GM18868 (cell line): Measurements from ENCODE around the gene SLC23A1.
"Not testable (repeated sequence)": the region's sequence is repeated elsewhere in the genome, so short reads cannot be mapped to it uniquely, and the experiment has no call there.

Experiments
- ATAC-seq: cut with Tn5 transposase; IDR thresholded peaks from one replicate; pipeline ENCODE4 v1.9.1; 2021; ENCODE audit warnings: mild to moderate bottlenecking, moderate library complexity; ENCODE audit not compliant: unreplicated experiment

Gene SLC23A1

DNA sequence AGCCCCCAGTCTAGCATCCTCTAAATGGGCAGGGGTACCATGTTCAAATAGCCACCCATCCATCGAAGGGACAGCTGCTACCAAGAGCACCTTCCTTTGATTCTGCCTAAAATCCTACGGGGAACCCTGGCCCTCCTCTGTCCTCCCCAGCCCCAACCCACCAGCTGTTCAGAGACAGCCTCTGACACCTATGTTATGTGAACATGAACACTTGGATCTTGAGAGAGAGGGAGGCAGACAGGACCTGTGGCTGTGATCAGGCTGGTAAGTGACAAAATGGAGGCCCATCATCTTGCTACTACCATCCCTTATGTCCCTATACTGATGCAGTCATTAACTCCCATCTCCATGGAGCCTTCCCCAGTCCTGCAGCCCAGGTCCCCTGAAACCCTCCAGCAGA, 8.2 kb downstream of the SLC23A1 start:
- ATAC-seq, result no peak

DNA sequence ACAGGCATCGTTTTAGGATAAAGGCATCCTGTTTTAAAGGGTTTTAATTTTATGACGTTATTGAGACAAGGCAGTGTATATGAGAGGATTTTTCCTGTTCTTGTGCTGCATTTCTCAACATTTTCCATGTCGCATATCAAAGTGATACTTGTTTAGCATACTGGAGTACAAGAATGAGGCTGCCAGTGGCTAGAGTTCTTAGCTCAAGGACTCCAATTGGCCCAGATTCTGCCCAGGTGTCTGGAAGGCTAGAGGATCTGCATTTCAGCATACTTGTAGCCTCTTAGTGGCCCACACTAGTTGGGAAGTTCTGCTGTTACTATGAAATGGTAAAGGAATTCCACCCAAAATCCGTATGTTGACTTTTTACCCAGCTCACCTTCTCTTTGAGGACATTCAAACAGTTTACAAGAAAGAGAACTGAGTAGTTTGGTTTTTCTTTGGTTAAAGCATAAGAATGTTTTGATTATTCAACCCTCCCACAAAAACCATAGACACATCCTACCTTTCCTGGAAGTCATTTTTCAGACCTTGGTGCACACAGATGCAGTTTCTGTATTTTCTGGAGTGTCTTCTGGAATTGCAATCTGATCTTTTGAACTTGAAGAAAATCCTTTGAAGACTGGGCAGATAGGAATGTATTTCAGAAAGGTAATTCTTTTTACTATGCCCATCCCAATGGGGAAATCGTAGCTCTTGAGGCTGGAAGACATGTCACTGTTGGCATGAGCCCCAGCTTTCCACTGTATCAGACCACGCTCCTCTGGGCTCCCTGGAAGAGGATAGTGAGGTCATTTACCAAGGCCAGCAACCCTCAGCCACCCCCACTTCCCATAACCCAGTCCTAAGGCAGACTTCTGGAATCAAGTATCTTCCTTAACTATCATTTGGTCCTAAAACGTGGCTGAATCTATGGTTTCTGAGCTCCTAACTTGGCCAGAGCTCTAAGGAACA, 11.3 kb downstream of the SLC23A1 start:
- no peak for ATAC-seq

DNA sequence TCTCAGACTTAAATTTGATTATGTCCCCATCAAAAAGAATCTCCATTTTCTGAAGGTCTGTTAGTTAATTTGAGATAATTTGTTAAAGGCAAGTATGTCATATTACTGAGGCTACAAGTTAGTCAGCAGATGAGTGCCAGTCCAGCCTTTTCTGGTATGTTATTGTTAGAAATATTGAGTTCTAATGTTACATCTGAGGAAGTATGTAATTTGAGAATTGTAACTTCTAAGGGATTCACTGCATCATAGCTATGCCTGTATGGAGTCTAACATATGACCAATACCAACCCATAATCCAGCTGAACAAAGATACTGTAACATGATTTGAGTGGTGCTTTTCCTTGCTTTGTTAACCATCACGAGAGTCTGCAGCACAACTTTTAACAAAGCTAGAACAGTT, 13.9 kb downstream of the SLC23A1 start:
- no peak for ATAC-seq

- no peak for ATAC-seq
Measured at GRCh38 chr5:139368613-139369012, 14.5 kb downstream of the SLC23A1 start.

DNA sequence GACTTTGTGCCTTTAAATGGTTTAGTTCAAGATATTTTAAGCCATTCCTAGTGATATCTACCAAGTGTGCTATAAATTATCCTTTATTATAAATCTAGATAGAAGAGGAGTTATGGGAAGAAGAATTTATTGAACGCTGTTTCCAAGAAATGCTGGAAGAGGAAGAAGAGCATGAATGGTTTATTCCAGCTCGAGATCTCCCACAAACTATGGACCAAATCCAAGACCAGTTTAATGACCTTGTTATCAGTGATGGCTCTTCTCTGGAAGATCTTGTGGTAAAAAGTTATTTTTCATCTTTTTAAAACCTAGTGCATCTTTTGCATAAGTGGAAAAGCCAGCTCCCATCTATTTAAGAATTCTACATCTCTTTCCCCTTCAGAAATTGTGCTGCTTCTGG, 18.6 kb downstream of the SLC23A1 start:
- ATAC-seq, result no peak

- ATAC-seq, result peak; percentile 49
Measured at GRCh38 chr5:139363937-139364336, 19.2 kb downstream of the SLC23A1 start.

DNA sequence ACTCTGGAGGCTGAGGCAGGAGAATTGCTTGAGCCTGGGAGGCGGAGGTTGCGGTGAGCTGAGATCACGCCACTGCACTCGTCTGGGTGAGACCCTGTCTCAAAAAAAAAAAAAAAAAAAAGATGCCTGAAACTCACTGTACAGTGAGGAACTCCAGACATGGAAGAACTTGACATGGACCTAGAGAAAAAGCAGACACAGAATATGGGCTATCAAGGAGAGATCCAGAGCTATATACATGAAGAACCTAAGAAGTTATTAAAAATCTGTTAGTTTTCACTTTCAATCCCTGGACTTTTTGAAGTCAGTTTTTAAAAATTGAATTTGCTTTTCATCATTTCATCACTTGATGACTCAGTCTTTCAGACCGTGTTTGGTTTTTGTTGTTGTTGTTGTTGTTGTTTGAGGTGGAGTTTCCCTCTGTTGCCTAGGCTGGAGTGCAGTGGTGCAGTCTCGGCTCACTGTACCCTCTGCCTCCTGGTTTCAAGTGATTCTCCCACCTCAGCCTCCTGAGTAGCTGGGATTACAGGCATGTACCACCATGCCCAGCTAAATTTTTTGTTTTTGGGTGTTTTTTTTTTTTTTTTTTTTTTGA, 21.2 kb downstream of the SLC23A1 start:
- ATAC-seq, result no peak

DNA sequence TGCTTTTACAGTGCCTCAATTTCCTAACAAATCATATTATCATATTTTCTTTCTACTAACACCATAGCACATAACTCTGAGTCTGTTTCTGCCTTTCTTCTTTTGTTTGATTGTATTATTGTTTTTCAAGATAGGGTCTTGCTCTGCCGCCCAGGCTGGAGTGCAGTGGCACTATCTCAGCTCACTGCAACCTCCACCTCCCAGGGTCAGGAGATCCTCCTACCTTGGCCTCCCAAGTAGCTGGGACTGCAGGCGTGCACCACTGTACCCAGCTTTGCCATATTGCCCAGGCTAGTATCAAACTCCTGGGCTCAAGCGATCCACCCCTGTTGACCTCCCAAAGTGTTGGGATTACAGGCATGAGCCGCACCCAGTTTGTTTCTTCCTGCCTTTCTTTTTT, 22.7 kb downstream of the SLC23A1 start:
- no peak for ATAC-seq

GRCh38 chr5:139358064-139358463, 25.0 kb downstream of the SLC23A1 start:
- no peak for ATAC-seq

DNA sequence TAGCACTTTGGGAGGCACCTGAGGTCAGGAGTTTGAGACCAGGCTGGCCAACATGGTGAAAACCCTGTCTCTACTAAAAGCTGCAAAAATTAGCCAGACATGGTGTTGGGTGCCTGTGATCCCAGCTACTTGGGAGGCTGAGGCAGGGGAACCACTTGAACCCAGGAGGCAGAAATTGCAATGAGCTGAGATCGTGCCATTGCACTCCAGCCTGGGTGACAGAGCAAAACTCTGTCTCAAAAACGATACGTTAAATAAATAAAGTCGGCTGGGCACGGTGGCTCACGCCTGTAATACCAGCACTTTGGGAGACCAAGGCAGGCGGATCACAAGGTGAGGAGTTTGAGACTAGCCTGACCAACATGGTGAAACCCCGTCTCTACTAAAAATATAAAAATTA, 27.2 kb downstream of the SLC23A1 start:
- not testable (repeated sequence) for ATAC-seq

- no peak for ATAC-seq
Measured at GRCh38 chr5:139354186-139354585, 28.9 kb downstream of the SLC23A1 start.

DNA sequence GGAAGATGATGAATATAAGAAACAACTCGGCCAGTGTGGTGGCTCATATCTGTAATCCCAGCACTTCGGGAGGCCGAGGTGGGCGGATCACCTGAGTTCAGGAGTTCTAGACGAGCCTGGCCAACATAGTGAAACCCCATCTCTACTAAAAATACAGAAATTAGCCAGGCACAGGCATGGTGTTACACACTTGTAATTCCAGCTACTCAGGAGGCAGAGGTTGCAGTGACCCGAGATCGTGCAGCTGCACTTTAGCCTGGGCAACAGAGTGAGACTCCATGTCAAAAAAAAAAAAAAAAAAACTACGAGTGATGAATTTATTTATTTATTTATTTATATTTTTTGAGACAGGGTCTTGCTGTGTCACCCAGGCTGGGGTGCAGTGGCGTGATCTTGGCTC, 35.2 kb downstream of the SLC23A1 start:
- not testable (repeated sequence) for ATAC-seq

DNA sequence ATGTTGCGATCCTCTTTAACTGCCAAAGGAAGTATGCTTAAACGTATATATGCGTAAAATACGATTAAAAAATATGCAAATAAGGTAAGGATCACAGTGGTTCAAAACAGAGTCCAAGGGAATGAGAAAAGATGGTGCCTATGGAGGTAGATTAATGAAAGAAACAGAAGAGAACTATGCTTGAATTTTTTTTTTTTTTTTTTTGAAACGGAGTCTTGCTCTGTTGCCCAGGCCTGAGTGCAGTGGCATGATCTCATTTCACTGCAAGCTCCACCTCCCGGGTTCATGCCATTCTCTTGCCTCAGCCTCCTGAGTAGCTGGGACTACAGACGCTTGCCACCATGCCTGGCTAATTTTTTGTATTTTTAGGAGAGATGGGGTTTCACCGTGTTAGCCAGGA, 37.7 kb downstream of the SLC23A1 start:
- ATAC-seq, result not testable (repeated sequence)

DNA sequence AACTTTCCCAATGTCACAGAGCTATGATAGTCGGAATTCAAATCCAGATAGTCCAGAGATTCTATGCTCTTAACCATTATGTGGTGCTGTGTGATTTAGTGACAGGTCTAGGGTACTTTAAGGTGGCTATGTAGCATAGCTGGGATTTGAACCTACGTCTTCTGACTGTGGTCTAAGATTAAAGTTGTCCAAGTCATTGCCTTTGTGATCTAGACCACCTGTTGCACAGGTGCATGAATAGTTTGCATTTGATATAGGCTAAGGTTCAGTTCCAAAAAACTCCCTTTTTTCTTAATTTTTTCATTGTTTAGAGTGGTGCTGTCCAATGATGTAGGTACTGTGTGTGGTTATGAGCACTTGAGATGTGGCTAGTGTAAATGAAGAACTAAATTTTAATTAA, 38.9 kb downstream of the SLC23A1 start:
- ATAC-seq, result no peak

DNA sequence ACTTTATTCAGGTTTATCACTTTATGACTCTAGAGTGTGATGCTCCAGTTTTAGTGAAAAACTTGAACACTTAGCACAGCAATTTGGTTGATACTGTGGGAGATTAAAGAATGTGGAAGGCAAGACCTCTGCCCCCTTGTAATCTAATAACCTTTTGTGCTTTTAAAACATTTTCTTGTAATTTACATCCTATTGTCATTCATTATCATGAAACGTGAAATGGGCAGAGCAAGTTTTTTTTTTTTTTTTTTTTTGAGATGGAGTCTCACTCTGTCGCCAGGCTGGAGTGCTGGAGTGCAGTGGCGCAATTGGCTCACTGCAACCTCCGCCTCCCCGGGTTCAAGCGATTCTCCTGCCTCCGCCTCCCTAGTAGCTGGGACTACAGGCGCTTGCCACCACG, 39.6 kb downstream of the SLC23A1 start:
- no peak for ATAC-seq

DNA sequence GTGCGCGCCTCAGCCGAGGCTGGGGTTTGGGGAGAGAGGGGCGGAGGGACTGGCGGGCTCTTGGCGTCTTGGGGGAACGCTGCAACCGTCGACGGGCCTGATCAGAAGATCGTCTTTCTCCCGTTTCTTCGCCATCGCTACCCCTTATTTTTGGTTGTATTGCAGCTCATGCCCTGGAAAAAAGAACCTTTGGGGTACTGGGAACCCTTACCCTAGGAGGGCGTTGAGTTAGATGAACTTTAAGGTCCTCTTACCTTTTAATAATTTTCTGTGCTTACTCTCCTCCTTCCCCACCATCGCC, 40.7 kb downstream of the SLC23A1 start:
- peak; percentile 54 for ATAC-seq

DNA sequence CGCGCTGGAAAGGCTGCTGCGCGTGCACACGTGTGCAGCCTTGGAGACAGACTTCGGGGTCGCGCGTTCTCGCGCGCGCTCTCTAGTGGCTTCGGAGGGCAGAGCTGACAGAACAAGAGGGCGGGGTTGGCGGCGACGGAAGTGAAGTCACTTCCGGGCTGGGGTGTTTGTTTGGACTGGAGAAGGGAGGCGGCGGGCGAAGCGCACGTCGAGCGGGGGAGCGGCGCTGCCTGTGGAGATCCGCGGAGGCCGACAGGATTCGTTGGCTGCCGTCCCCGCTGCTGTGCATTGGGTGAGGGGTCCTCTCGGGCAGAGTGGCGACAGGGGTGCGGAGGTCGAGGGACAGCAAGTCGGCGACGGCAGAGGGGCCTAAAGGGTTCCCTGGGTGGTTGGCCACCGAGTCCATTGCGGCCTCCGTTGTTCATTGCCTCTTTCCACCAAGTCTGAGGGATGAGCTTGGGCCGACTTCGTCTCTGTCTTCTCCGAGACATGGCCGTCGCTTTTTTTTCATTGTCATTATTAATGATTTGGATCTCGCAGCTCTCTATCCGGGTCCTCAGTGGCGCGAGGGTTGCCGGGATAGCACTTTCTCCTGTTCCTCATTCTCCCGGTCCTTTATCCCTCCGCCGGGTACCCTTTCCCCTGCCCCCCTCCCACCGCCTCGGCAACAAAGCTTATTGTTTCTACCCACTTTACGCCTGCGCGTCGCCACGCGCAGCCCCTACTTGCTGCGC, 41.2 kb downstream of the SLC23A1 start, which contains the start of gene PAIP2:
TSS of gene PAIP2 (plus strand) at position 166 of the 734 bp plus-strand sequence. CDS start 21,931 bp downstream, outside the sequence.
- ATAC-seq, result peak; percentile 91

- ATAC-seq, result no peak
Measured at GRCh38 chr5:139341187-139341688, 41.9 kb downstream of the SLC23A1 start.

DNA sequence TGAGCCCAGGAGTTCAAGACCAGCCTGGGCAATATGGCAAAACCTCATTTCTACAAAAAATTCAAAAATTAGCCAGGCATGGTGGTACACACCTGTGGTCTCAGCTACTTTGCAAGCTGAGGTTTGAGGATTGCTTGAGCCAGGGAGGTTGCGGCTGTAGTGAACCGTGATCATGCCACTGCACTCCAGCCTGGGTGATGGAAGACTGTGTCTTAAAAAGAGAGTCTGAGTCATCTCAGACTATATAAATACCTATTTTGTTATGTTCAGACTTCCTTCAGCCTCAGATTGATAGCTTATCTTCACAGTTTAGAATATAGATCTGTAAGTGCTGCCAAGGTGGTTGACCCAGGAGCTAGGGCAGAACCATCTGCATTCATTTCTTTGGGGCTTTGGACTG, 43.0 kb downstream of the SLC23A1 start:
- no peak for ATAC-seq

DNA sequence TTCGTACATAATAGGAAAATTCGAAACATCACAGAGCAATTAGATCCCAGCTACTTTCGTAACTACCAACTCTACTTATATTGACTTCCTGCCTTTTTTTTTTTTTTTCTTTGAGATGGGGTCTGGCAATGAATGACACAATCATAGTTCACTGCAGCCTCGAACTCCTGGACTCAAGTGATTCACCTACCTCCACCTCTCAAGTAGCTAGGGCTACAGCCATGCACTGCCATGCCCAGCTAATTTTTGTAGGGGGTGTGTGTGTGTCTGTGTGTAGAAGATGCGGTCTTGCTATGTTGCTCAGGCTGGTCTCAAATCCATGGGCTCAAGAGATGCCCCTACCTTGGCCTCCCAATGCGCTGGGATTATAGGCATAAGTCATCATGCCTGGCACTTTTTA, 47.3 kb downstream of the SLC23A1 start:
- no peak for ATAC-seq
